Stimulated activated CD8-positive, alpha-beta memory T cell treated with anti-CD3 and anti-CD28 coated beads, Interleukin-7, amount 100 ng/mL, for 1 hour (primary cell): ENCODE measurements around the gene RPTOR.
"Not testable (repeated sequence)": the region's sequence is repeated elsewhere in the genome, so short reads cannot be mapped to it uniquely, and the experiment has no call there.

Experiments
- DNase-seq, 2 donors: peaks; one replicate each; pipeline ENCODE4 v3.0.0-alpha.2; 2020; ENCODE audit warnings: low read depth in 2 of 2

Gene RPTOR

GRCh38 chr17:80860101-80860671, 315.5 kb downstream of the RPTOR start:
- no peak for DNase-seq

GRCh38 chr17:80860703-80861417, 316.2 kb downstream of the RPTOR start:
- no peak for DNase-seq

- no peak for DNase-seq
Measured at GRCh38 chr17:80861418-80861815, 316.8 kb downstream of the RPTOR start.

GRCh38 chr17:80861892-80862291, 317.3 kb downstream of the RPTOR start:
- no peak for DNase-seq

- no peak for DNase-seq
Measured at GRCh38 chr17:80862481-80862961, 317.9 kb downstream of the RPTOR start.

GRCh38 chr17:80862978-80863377, 318.3 kb downstream of the RPTOR start:
- no peak for DNase-seq

- DNase-seq, result no peak
Measured at GRCh38 chr17:80863626-80864025, 319.0 kb downstream of the RPTOR start.

GRCh38 chr17:80864751-80865150, 320.1 kb downstream of the RPTOR start:
- DNase-seq, result no peak

GRCh38 chr17:80866050-80866793, 321.6 kb downstream of the RPTOR start:
- DNase-seq, result peak; percentile 45 to 47

GRCh38 chr17:80868022-80868609, 323.5 kb downstream of the RPTOR start:
- DNase-seq, result no peak

- no peak for DNase-seq
Measured at GRCh38 chr17:80869481-80870145, 325.0 kb downstream of the RPTOR start.

GRCh38 chr17:80870401-80870800, 325.8 kb downstream of the RPTOR start:
- DNase-seq, result no peak

- no peak for DNase-seq
Measured at GRCh38 chr17:80871341-80871740, 326.7 kb downstream of the RPTOR start.

GRCh38 chr17:80872001-80872500, 327.4 kb downstream of the RPTOR start:
- no peak for DNase-seq

GRCh38 chr17:80872501-80873306, 328.1 kb downstream of the RPTOR start:
- DNase-seq, result no peak

GRCh38 chr17:80873307-80873951, 328.8 kb downstream of the RPTOR start:
- no peak for DNase-seq

- no peak for DNase-seq
Measured at GRCh38 chr17:80874866-80875445, 330.3 kb downstream of the RPTOR start.

GRCh38 chr17:80875480-80875995, 330.9 kb downstream of the RPTOR start:
- DNase-seq, result not testable (repeated sequence)

- not testable (repeated sequence) for DNase-seq
Measured at GRCh38 chr17:80876456-80876949, 331.9 kb downstream of the RPTOR start.
